ENCODE results near the gene CRB3.

DNA sequence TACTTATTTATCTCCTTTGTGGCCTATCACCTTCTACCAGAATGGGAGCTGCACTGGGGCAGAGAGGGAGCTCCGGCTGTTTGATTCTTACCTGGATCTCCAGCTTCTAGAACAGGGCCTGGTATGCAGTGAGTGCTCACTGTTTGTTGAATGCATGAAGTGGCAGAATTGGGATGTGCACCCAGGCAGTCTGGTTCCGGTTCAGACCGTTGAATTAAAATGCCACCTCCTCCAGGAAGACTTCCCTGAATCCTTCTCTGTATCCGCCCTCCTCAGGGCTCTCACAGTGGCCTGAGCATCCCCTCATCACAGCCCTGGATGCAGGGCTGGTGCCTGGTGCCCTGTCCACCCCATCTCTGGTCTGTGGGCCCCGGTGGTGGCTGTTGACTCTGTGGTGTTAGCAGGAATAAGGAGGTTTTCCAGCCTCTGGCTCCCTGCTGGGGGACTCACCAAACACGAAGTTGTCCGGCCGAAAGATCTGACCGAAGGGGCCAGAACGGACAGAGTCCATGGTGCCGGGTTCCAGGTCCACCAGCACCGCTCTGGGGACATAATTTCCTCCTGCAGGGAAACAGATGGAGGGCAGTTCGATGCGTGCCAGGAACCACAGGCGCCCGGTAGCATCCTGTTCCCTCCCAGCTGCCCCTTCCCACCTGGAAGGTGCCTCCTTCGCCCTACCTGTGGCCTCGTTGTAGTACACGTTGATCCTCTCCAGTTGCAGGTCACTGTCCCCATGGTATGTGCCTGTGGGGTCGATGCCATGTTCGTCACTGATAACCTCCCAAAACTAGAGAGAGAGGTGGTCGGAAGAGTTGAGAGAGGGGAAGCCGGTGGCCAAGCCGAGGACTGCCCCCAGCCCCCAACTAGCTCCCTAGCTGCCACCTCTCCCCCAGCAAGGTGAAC, 37.0 kb downstream of the CRB3 start:
- no peak for TF ChIP-seq POLR2AphosphoS5 (IDR thresholded peaks at IDR 0.05; ENCODE audit: low read depth)
- TF ChIP-seq, protein P1, sequence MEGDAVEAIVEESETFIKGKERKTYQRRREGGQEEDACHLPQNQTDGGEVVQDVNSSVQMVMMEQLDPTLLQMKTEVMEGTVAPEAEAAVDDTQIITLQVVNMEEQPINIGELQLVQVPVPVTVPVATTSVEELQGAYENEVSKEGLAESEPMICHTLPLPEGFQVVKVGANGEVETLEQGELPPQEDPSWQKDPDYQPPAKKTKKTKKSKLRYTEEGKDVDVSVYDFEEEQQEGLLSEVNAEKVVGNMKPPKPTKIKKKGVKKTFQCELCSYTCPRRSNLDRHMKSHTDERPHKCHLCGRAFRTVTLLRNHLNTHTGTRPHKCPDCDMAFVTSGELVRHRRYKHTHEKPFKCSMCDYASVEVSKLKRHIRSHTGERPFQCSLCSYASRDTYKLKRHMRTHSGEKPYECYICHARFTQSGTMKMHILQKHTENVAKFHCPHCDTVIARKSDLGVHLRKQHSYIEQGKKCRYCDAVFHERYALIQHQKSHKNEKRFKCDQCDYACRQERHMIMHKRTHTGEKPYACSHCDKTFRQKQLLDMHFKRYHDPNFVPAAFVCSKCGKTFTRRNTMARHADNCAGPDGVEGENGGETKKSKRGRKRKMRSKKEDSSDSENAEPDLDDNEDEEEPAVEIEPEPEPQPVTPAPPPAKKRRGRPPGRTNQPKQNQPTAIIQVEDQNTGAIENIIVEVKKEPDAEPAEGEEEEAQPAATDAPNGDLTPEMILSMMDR (IDR thresholded peaks at IDR 0.05; ENCODE audit: insufficient read depth, low read length) = no peak
- no peak for TF ChIP-seq GABPA (IDR thresholded peaks at IDR 0.05; ENCODE audit: low read depth)
- TF ChIP-seq REST (IDR thresholded peaks at IDR 0.05; ENCODE audit: insufficient replicate concordance, low read depth) = no peak

Data from HL-60 (cell line).